HG02642 (cell line): ENCODE data around the gene TEDC1.

ENCODE experiments used
- ATAC-seq: cut with Tn5 transposase; IDR thresholded peaks from one replicate; pipeline ENCODE4 v1.9.1; 2021; ENCODE audit warnings: mild to moderate bottlenecking; ENCODE audit not compliant: unreplicated experiment, poor library complexity

TEDC1 gene

DNA sequence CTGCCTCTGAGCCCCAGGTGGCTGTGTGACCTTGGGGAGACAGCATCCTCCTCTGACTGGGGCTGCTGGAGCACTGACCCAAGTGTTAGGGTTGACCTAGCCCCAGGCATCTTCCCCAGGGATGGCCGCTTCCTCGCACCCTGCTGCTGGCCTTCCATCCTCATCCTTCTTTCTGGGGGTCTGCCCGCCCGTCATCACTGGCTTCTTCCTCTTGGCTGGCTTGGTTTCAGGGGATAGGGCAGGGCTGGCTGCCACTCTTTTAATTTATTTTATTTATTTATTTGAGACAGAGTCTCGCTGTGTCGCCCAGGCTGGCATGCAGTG lies 3.5 kb downstream of the TEDC1 start:
- ATAC-seq, result no peak

DNA sequence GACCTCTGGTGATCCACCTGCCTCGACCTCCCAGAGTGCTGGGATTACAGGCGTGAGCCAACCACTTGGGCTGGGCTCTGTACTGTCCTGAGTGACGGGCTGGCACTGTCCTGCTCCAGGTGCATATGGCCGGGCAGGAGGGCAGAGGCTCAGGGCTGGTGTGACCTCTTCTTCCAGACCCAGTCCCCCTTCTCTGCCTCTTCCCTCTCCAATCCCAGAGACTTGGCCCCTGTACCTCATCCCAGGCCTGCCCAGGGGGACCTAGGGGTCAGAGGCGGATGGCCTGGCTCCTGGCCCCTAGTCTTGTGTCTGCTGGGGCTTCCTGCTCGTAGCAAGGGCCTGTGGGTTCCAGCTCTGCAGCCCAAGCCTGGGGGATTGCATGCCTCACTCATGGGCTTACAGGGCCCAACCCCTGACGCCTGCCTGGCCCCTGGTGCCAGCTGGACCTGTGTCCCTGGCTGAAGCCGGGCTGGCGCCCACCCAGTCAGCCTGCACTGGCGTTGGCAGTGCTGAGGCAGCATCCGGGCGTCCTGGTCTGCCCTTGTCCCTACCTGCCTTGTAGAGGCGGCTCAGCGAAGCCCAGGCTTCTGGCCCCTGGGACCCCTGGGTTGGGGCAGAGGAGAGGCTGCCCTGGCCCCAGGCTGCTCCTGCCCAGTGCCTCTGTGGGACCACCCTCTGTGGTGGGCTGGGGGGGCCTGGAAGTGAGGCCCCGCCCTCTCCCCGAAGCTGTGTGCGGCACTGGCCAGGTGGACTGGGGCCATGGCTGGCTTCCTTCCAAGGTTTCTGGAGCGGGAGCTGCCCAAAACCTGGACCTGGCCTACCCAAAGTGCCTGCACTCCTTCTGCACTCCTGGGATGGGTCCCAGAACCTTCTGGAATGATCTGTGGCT lies 4.3 kb downstream of the TEDC1 start:
- ATAC-seq, result no peak

DNA sequence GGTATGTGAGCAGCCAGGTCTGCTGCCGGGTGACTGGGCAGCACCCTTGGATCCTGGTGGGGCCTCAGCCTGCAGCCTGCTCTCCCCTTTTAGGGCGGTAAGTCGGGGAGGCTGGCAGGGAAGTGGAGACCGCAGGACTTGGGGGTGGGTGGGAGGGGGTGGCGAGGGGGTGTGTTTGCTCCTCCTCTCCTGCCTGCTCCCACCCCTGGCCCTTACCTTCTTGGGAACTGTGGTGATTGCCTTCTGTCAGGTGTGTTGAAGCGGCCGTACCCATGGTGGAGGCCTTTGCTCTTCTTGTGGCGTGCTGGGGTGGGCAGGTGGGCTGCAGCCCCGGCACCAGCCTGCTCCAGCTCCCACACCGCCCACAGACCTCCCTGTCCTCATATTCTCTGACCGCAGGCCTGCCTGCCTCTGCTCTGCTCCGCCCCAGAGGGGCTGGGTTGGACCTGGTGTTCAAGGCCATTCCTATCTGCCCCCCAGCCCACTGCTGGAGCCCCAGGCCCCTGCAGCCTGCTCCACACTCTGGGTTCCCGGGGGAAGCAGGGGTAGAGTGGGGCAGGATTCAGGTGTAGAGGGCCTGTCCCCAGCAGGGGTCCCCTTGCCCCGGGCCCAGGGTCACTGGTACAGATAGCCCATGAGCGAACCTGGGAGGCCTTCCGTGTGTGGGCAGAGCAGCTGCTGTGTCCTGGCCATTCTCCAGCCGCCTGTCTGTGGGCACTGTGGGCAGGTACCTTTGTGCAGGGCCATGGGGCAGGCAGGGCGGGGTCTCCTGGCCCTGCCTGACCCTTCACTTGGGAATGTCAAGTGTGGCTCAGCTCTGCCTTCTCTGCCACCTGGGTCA lies 5.2 kb downstream of the TEDC1 start:
- ATAC-seq, result no peak

DNA sequence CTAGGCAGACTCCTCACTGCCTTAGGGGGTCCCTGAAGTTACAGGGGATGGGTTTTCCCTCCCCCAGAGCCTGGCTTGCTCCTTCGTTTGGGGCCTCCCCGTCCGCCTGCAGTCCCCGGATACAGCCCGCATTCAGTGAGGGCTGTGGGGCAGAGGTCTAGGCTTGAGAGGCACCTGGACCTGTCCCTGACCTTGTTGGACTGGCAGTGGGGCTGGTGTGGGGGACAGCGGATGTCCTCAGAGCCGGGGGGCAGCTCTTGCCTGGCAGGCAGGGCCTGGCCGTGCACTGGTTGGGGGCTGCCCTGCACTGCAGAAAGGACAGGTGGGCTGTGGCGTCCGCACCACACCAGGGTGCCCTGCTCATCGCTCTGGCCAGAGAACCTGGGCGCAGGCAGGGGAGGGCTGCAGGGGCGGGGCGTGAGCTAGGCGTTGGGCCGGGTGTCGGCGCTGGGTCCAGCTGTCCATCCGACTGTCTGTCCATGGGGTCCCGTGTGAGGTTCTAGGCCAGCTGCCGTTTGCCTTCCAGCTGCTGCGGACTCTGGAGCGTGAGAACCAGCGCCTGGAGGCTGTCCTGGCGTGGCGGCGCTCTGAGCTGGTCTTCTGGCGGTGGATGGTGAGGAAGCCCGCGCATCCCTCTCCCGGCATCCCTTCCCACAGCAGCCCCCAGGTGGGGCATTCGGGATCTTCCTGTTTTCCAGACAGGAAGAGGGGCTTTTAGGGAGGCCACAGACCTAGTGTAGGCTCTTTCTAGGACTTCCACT lies 6.0 kb downstream of the TEDC1 start:
- ATAC-seq, result no peak

DNA sequence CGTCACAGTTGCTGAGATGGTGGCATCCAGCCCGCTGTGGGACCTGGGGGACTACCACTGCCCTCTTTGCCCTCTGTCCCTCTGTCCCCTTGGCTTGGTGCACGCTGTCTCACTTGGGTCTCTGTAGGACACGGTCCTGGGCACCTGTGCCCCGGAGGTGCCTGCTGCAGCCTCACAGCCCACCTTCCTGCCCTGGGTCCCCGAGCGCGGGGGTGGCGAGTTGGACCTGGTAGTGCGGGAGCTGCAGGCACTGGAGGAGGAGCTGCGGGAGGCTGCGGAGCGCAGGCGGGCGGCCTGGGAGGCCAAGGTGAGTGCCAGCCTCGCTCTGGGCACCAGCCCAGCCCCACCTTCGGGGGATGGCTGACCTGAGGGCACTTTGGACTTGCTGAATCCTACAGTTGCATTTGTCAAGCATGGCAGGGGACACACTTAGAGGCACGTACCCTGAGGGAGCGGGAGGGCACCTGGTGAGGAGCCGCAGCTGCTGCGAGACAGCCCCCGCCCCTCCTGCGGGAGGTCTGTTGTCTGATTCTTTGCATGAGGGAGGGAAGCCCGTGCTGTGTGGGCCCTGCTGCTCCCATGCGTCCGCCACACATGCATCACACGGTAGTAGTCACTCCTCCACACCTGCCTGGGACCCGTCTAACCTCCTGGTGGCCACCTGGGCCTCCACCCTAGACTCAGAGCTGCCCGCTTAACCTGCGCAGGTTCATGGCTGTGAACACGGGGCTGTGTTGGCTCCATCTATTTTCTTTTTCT lies 6.8 kb downstream of the TEDC1 start:
- ATAC-seq, result no peak

DNA sequence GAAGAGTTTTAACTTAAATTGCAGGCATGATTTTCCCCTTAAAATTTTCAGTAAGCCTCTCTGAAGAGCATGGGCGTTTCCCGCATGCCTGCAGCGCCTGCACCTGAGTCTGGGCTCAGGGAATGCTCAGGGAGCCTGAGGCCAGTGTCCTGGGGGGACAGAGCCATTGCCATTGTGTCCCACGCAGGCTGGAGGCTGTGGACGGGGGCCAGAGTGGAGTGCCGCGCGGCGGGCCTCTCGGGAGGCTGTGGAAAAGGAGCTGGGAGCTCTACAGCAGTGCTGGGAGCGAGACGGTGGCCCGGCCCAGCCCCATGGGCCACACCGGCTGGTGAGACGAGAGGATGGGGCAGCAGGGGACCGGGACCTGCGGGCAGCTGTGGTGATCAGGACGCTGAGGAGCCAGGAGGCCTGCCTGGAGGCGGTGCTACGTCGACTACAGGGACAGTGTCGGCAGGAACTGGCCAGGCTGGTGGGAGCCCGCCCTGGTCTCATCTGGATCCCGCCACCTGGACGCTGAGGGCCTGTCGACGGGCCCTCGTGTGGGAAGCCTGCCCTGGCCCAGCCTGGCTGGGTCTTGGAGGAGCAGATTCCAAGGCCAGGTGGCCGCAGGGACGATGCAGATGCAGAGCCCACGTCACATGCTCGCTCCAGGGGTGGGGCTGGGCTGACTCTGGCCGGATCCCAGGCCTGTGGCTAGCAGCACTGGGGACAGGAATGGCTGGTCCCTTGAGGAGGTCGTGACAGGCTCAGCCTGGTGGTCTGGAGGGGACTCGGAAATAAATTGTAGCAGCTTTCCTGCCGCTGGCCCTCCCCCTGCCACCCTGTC lies 7.6 kb downstream of the TEDC1 start:
- ATAC-seq, result no peak

DNA sequence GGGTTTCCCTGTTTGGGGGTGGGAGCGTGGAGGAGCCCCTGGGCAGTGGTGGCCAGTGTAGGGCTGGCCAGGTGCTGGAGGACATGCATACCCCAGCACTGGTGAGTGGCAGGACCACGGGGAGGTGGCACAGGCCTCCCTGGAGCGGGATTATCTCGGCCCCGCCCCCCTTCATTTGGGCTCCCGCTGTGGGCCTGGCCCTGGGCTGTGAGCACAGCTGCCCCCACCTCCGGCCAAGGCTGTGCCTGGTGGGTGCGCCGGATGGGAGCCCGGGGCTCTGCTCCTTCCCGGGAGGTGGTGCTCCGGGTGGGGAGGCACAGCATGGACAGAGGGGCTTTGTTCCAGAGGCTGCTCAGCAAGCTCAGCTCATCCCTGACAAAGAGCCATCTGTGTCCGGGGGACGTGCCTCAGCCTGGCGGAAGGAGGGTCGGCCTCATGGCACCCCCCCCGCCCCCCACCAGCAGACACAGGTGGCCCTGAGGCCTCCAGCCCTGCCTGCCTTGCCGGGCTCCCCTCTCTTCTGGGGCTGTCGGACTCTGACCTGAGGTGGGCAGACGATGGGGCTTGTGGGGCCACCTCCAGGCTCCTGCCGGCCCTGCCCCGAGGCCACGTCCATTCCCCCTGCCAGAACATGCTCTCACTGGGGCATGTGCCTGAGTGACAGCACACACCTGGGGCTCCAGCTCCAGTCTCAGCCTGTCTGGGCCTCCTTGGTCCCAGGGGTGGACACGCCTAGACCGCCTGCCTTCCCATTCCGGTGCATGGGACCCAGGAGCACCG lies 8.4 kb downstream of the TEDC1 start:
- ATAC-seq, result no peak

DNA sequence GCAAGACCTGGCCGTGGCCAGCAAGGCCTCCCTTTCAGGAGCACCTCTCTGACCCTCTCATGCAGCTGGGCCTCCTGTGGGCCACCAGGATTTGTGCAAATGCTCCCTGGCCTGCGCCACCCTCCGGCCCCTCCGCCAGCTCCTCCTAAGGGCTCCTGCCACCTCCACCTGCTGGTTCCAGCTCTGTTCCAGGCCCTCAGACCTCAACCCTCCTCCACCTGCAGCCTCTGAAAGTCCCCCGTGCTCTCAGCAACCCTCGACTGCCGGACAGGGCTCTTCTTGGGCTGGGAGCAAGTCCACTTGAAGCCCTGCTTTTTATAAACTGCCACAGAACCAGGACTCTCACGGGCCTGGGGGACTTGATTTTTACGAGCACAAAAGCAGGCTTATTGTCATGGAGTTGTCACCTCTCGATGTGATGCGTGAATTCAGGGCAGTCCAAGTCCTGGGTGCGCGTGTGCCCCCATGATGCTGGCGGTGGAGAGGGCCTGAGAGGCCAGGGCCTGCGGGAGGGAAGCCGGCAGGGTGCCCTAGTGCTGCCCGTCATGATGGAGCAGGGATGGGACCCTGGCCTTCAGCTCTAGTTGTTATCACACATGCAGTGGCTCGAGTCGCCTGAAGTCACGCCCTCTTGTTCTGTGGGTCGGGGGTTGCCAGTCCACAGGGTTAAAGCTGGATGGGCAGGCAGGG lies 9.1 kb downstream of the TEDC1 start:
- no peak for ATAC-seq

DNA sequence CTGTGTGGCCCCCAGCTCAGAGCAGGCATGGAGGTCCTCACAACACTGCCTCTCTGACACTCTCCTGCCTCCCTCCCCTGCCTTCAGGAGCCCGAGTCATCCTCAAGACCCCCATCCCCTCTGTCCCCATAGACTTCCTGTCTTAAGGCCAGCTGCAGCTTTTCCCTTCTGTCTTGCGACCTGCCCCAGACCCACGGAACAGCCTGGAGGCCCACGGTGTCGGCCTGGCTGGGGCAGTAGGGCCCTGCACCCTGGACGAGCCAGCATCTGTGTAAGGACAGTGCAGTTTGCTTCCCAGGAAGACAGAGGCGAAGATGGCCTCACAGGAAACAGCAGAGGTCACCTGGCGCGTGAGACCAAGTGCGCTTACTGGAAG lies 9.7 kb downstream of the TEDC1 start:
- ATAC-seq, result no peak

DNA sequence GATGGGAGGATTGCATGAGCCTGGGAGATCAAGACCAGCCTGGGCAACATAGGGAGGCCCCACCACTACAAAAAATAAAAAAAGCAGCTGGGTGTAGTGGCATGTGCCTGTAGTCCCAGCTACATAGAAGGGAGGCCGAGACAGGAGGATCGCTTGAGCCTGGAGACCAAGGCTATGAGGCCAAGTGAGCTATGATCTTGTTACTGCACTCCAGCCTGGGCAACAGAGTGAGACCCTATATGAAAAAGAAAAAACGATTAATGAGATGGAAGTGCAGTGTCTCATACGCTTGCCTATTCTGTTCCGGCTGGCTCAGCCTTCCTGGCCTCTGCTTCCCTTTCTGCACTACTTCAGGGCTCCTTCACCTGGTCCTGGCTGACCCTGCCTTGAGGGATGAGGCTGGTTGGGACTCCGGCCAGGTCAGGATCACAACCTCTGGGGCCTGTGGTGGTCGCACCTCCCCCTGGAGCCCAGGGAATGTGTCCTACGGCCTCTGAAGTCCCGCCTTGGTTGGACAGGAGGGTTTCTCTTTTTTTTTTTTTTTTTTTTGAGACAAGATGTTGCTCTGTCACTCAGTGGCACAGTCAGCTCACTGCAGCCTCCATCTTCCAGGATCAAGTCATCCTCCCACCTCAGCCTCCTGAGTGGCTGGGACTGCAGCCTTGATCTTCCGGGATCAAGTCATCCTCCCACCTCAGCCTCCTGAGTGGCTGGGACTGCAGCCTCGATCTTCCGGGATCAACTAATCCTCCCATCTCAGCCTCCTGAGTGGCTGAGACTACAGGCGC lies 10.7 kb downstream of the TEDC1 start:
- no peak for ATAC-seq

DNA sequence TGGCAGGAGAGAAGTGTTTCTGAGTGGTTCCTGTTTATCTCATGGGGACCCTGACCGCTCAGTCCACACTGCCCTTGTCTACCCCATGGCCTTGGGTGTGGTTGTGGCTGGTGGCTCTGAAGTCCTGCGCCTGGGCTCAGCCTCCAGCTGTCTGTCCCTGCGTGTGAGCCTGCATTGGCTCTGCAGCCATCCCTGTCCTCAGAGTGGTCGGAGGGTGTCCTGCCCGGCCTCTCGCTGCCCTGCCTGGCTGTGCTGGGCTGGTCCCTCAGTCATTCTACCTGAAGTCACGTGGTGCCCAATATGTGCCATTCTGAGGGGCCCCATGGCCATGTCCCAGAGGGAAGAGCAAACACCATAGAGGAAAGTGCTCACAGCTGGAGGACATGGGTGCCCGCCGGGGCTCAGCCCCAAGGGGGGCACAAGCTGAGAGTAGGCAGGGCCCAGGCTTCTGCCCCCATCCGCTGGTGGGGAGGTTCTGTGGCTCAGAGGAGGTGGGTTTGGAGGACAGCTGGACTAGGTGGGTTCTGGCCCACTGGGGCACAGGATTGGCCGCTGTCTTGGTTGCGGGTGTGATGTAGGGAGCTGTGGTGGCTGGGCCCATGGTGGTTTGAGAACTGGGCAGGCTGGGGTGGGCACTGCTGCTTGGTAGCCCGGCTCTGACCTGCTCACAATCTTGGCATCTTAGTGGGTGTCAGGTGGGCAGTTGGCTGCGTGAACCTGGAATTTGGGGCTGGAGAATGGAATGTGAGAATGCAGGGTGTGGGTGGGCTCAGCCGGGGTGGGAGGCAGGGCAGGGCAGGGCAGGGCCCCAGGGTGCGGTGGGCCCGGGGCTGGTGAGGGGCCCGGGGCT lies 11.6 kb downstream of the TEDC1 start:
- ATAC-seq, result no peak

DNA sequence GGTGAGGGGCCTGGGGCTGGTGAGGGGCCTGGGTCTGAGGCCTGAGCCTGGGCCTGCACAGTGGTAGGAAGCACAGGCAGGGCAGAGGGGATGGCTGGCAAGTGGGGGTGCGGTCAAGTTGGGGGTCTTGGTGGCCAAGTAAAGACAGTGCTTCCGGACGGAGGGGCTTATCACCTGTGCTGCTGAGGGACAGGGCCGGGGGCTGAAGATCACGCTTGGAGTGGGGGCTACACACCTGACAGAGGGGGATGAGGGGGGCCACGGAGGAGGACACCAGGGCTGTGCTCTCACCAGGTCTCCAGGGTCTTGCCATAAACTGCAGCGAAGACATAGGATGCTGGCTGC lies 12.2 kb downstream of the TEDC1 start:
- ATAC-seq, result no peak

DNA sequence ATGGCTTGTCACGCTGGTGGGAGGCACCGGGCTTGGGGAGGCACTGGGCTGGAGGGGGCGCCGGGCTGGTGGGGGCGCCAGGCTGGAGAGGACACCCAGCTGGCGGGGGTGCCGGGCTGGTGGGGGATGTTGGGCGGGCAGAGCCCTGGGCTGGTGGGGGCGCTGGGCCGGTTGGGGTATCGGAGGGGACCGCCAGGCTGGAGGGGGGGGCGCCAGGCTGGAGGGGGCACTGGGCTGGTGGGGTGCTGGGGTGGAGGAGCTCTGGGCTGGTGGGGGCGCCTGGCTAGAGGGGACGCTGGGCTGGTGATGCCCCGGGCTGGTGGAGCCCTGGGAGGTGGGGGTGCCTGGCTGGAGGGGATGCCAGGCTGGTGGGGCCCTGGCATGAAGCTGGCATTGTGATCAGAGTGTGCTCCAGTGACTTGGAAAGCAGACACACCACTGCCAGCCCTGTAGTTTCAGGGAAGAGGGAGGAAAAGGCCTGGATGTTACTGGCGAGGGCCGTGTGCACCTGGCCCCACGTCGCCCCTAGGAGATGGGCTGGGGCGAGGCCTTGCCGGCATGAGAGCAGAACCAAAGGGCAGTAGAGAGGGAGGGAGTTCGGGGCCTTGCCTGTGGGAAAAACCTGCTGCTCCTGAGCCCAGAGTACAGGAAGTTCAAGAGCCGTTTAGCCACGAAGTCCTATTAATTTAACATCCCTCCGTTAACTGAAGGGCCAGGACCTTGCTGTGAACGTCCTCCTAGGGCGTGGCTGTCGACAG lies 13.1 kb downstream of the TEDC1 start:
- ATAC-seq, result no peak

DNA sequence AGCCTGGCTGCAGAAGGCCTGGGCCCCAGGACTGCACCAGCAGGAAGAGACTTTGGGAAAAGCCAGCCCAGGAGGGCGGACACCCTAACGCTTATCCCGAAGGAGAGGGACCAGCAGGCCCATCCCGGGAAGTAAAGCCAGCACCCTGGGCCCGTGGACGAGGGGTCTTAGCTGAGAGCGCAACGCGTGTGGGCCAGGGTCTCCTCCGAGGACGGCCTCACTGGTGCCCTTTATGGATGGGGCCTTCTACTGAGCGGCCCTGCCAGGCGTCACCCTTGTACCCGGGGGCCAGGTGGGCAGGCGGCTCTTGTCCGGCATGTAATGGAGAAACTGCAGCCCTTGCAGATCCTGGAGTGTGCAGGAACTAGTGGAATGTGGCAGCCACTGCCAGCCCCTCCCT lies 14.1 kb downstream of the TEDC1 start:
- no peak for ATAC-seq

DNA sequence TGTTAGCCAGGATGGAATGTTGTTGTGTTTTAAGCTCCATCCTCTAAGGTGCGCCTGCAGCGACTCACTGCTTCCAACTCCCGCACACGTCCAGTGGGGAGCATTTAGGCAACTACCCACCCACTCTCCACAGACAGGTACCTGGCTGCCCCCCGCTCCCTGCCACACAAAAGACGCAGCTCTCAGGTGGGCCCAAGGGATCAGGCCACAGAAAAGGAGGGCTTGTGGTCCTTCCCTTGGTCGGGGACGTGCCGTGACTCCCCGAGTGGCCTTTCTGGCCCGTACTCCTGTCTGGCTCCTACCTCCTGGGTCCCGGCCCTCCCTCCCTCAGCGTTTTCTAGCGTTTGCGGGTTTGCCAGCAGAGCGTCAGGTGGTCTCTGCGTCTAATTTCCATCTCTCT lies 16.2 kb downstream of the TEDC1 start:
- ATAC-seq, result no peak

DNA sequence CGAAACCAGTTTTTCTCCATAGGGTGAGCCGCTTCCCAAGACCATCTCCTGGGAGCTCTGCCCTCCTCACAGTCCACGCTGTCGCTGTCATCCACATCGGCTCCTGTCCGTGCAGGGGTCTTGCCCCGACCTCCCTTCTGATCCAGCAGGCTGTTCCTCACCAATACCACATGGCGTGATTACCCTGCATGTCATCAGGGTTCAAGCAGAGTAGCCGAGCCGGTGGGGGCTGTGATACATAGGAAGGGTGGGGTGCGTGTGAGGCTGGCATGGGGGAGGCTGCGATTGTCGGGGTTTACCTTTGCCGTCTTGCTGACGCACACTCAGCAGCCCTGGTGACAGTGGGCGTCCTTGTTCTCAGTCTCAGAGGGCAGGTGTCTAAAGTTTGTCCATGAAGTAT lies 17.0 kb downstream of the TEDC1 start:
- no peak for ATAC-seq
